HUES48 (cell line): ENCODE measurements around the gene ADCY10.
"Not testable (repeated sequence)": the region's sequence is repeated elsewhere in the genome, so short reads cannot be mapped to it uniquely, and the experiment has no call there.

ENCODE experiments used
- H3K27ac ChIP-seq: one replicate; pipeline ENCODE4 v1.7.0; 2013; ENCODE audit warnings: low read depth, low read length, inconsistent platforms
- H3K27me3 ChIP-seq: 2 replicates; pipeline ENCODE4 v1.6.1; 2013; ENCODE audit warnings: mild to moderate bottlenecking, low read length; ENCODE audit not compliant: control insufficient read depth, insufficient read depth
- H3K36me3 ChIP-seq: 2 replicates; pipeline ENCODE4 v1.6.1; 2013; ENCODE audit warnings: low read length; ENCODE audit not compliant: control insufficient read depth, insufficient read depth
- H3K4me1 ChIP-seq: 2 replicates; pipeline ENCODE4 v1.6.1; 2013; ENCODE audit warnings: mild to moderate bottlenecking, low read length; ENCODE audit not compliant: control insufficient read depth, insufficient read depth
- H3K4me3 ChIP-seq: 2 replicates; pipeline ENCODE4 v1.5.1; 2013; ENCODE audit warnings: mild to moderate bottlenecking, low read depth, low read length
- H3K9ac ChIP-seq: 2 replicates; pipeline ENCODE4 v1.6.1; 2013; ENCODE audit warnings: mild to moderate bottlenecking, low read depth, low read length, moderate library complexity
- H3K9me3 ChIP-seq: 2 replicates; pipeline ENCODE4 v1.6.1; 2013; ENCODE audit warnings: low read length; ENCODE audit not compliant: control insufficient read depth, insufficient read depth

Gene ADCY10

DNA sequence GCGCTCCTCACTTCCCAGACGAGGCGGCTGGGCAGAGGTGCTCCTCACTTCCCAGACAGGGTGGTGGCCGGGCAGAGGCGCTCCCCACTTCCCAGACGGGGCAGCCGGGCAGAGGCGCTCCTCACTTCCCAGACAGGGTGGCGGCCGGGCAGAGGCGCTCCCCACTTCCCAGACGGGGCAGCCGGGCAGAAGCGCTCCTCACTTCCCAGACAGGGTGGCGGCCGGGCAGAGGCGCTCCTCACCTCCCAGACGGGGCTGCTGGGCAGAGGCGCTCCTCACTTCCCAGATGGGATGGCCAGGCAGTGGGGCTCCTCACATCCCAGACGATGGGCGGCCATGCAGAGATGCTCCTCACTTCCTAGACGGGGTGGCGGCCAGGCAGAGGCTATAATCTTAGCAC, 107.7 kb downstream of the ADCY10 start:
- not testable (repeated sequence) for H3K9me3 ChIP-seq, H3K4me1 ChIP-seq, H3K27me3 ChIP-seq, H3K27ac ChIP-seq, H3K4me3 ChIP-seq, H3K9ac ChIP-seq, H3K36me3 ChIP-seq

DNA sequence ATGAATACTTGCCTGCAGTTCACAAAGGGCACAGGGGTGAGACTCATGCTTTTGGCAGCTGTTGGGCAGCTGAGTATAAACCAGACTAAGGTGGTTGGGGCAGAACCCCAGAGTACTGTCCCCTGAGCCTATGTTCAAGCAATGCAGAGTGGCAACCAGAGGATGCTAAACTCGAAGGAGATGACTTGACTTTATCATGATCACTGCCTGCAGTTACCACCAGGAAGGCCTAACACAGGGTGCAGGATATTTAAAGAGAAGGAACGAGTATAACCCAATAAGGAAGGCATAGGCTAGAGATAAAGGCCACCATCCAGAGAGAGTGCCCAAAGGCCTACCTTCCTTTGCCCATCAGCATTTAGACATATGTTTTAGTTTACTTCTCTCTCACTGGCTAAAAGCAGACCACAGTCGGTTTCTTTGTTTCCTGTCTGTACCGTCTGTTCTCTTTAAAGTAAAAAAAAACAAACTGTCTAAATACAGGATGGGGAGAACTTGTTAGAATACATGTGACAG, 108.8 kb downstream of the ADCY10 start:
- Histone ChIP-seq H3K4me3 (no peak overlapping the region), H3K36me3 (no peaks in the 10 kb centered on the region), H3K27ac (no peak overlapping the region), H3K4me1 (no peaks in the 10 kb centered on the region; the same call in 1 of the 2 replicates), H3K9me3 (peaks cover 6% of the 10 kb centered on the region), H3K27me3 (no peaks in the 10 kb centered on the region), H3K9ac (no peak overlapping the region)

DNA sequence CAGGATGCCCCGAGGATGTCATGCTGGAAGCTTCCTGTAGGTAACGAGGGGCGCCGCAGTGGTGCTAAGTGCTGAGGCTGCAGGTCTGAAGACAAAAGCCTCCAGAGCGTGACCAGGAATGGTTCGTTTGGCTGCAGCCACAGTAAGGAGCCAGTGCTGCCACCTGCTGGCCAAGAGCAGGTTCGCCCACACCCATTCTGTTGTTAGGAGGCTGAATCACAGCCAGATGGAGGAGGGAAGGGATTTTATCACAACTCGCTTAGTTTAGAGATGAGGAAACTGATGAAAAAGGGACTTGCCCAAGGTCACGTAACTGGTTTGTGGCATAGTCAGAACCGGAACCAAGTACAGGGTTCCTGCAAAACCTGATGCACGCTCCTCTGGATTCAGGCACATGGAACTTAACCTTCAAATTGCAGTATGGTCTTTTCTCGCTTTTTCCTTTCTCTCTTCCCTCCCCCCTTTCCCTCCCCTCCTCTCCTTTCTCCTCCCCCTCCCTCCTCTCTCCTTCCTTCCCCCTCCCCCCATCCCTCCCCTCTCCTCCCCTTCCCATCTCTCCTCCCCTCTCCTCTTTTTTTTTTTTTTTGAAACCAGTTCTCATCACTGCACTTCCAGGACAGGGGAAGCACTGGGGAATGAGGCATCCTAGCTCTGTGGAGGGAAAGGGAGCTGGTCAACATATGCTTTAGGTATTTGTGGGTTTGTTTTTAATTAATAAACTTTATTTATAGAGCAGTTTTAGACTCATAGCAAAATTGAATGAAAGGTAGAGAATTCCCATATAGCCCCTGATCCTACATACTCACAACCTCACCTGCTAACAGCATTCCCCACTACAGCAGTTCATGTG, 110.4 kb downstream of the ADCY10 start:
- peak overlapping the region; percentile 33; the same call in 1 of the 2 replicates for H3K4me3 ChIP-seq
- H3K9ac ChIP-seq: no peak overlapping the region

DNA sequence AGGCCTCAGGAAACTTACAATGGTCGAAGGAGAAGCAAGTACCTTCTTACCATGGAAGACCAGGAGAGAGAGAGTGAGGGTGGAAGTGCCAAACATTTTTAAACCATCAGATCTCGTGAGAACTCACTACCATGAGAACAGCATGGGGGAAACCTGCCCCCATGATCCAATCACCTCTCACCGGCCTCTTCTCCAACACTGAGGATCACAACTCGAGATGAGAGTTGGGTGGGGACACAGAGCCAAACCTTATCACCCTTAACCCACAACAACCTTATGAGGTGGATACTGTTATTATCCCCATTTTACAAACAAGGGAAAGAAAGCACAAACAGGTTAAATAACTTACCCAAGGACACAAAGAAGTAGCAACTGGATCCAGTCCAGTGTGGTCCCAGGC, 111.7 kb downstream of the ADCY10 start:
- no peaks in the 10 kb centered on the region for H3K27me3 ChIP-seq
- H3K27ac ChIP-seq: no peak overlapping the region
- no peak overlapping the region for H3K4me3 ChIP-seq
- H3K36me3 ChIP-seq: no peaks in the 10 kb centered on the region
- H3K4me1 ChIP-seq: peaks cover under 1% of the 10 kb centered on the region; the same call in 1 of the 2 replicates
- no peak overlapping the region for H3K9ac ChIP-seq
- peaks cover 6% of the 10 kb centered on the region for H3K9me3 ChIP-seq

More for the DNA sequence above, 110.4 kb downstream of the ADCY10 start:
- H3K9me3 ChIP-seq: peaks cover 6% of the 10 kb centered on the region
- no peak overlapping the region for H3K27ac ChIP-seq
- H3K4me1 ChIP-seq: no peaks in the 10 kb centered on the region; the same call in 1 of the 2 replicates
- no peaks in the 10 kb centered on the region for H3K27me3 ChIP-seq
- H3K36me3 ChIP-seq: no peaks in the 10 kb centered on the region

DNA sequence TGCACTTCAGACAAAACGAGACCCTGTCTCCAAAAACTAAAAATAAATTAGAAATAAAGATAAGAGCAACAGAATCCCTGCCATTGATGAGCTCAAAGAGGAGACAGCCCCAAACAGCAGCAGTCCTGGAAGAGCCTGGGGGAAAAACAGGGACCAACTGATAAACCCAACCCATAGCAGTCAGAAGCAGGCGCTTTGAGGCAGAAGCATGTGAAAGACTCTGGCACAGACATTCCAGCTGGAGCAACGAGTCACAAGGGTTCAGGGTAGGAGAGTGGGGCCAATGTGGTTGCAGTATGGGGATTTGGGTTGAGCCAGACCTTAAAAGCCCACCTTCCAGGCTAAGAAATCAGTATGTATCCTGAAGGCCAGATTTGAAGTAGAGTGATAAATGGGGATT, 113.7 kb downstream of the ADCY10 start:
- Histone ChIP-seq H3K9ac (no peak overlapping the region), H3K9me3 (peaks cover 4% of the 10 kb centered on the region), H3K4me1 (peaks cover 15% of the 10 kb centered on the region), H3K27me3 (no peaks in the 10 kb centered on the region), H3K27ac (no peak overlapping the region), H3K36me3 (no peaks in the 10 kb centered on the region), H3K4me3 (no peak overlapping the region)

DNA sequence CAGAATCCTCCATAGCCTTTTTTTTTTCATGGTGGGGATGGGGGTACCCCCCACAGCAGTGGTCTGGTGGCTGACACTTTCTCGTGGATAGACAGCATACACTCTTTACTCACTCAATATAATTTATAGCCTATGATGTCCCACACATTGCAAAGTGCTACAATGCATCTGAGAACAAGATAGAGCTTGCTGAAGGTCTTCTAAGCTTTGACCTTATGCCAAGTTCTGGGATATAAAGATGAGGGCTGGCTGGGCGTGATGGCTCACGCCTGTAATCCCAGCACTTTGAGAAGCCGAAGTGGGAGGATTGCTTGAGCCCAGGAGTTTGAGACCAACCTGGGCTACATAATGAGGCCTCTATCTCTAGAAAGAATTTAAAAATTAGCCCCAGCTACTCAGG, 114.2 kb downstream of the ADCY10 start:
- H3K4me1 ChIP-seq: peaks cover 15% of the 10 kb centered on the region
- H3K27ac ChIP-seq: no peak overlapping the region
- no peak overlapping the region for H3K4me3 ChIP-seq
- H3K27me3 ChIP-seq: no peaks in the 10 kb centered on the region
- H3K36me3 ChIP-seq: no peaks in the 10 kb centered on the region
- no peak overlapping the region for H3K9ac ChIP-seq
- H3K9me3 ChIP-seq: peaks cover 3% of the 10 kb centered on the region

DNA sequence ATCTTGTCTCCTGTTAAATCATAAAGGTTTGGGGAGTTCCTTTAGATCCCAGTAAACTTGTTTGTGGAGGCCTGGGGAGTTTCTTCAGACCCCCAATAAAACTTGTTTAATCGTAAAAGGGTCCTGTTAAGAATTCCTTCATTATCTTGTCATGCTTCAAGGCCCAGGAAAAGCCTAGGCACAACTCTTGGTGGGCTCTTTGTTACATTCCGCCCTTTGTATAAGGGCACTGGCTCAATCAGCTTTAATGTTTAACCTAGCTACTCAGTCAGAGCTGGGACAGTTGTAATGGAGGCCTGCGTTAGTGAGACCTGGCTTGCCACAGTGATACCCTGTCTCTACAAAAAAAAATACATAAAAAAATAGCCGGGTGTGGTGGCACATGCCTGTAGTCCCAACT, 115.0 kb downstream of the ADCY10 start:
- no peaks in the 10 kb centered on the region for H3K36me3 ChIP-seq
- H3K4me1 ChIP-seq: peaks cover 15% of the 10 kb centered on the region
- H3K27me3 ChIP-seq: no peaks in the 10 kb centered on the region
- H3K27ac ChIP-seq: no peak overlapping the region
- no peak overlapping the region for H3K4me3 ChIP-seq
- no peak overlapping the region for H3K9ac ChIP-seq
- H3K9me3 ChIP-seq: peaks cover 3% of the 10 kb centered on the region; the same call in 1 of the 2 replicates

DNA sequence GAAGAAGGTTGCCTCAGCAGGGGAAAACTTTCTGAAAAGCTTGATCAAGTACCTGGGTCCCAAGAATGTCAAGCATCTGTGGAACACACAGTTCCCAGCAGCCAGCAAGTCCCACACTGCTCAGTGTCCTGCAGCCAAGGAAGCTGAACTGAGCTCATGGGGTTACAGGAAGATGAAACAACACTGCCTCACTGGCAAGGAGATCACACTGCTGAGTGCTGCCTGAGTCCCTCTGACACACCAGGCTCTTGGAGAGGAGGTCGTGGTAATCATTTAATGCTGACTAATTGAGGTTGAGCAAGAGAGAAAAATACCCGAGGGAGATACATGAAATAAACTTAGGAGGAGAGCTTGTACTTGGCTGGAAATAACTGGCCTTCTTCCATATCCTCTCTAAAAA, 116.9 kb downstream of the ADCY10 start:
- no peaks in the 10 kb centered on the region for H3K9me3 ChIP-seq
- no peak overlapping the region for H3K4me3 ChIP-seq
- peak overlapping the region; percentile 34 for H3K27ac ChIP-seq
- no peaks in the 10 kb centered on the region for H3K36me3 ChIP-seq
- no peak overlapping the region for H3K9ac ChIP-seq
- no peaks in the 10 kb centered on the region for H3K27me3 ChIP-seq
- peaks cover 15% of the 10 kb centered on the region for H3K4me1 ChIP-seq

DNA sequence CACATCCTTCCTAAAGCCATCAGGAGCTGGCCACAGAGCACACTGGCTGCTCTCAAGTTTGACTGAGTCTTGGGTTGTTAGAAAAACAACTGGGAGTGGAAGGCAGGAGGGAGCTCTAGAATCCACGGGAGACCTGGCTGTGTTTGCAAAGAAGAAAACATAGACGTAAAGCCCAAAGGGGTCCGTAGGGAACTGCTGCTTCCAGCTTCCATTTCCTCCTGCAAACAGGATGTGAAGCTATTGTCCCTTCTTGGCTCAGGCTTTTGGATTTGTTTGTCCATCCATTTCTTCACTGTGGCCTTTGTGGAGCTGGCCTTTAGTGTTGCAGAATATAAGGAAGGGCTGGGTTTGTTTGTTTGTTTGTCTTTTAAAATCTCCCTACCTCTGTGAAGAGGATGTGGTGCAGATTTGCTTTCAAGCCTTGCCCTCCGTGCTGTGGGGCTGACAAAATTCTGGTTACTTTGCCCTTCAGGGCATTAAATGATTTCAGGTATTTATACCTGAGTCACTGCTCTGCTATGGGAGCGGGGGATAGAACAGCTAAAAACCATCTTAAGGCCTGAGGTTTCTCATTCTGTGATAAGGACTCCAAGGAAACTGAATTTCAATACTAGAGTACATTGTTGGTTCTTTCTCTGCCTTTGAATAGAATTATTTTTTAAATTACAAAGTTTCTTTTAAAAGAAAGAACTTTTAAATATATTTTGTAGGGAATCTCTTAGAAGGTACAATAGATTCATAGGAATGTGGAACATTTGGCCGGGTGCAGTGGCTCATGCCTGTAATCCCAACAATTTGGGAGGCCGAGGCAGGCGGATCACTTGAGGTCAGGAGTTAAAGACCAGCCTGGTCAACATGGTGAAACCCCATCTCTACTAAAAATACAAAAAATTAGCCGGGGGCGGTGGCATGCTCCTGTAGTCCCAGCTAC, 117.9 kb downstream of the ADCY10 start:
- Histone ChIP-seq H3K27me3 (no peaks in the 10 kb centered on the region), H3K4me1 (peaks cover 15% of the 10 kb centered on the region), H3K4me3 (no peak overlapping the region), H3K9me3 (no peaks in the 10 kb centered on the region), H3K9ac (no peak overlapping the region), H3K36me3 (peaks cover 2% of the 10 kb centered on the region; the same call in 1 of the 2 replicates), H3K27ac (peak overlapping the region; percentile 81)

DNA sequence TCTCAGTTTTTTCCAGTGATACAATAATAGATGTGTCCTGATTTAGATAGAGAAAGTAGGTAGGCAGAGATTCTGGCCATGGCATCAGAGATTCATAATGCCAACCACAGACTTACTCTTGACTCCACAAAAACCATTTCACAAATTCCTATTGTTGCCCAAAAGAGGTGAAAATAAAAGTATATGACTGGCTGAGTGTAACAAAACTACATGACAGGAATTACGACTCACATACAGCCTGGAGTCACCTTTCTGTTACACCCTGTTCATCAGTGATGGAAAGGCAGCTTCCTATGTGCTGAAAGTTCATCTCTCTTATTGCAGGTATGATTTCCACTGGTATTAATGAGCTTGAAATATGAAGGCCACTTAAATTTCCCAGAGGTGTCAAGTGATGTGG, 119.9 kb downstream of the ADCY10 start:
- H3K4me1 ChIP-seq: peaks cover 15% of the 10 kb centered on the region
- no peak overlapping the region for H3K27ac ChIP-seq
- peaks cover 19% of the 10 kb centered on the region for H3K36me3 ChIP-seq
- no peak overlapping the region for H3K4me3 ChIP-seq
- H3K9ac ChIP-seq: no peak overlapping the region
- no peaks in the 10 kb centered on the region for H3K9me3 ChIP-seq
- no peaks in the 10 kb centered on the region for H3K27me3 ChIP-seq
